GM18526 (cell line): ENCODE data around the gene GNG2.

Source experiments
- POLR2A ChIP-seq: IDR thresholded peaks from 3 replicates; pipeline ENCODE4 v1.6.1; 2011; ENCODE audit not compliant: insufficient read length; ENCODE audit errors: extremely low read depth

Gene GNG2

GRCh38 chr14:51912112-51912786, 51.8 kb downstream of the GNG2 start:
- TF ChIP-seq POLR2A = no peak

DNA sequence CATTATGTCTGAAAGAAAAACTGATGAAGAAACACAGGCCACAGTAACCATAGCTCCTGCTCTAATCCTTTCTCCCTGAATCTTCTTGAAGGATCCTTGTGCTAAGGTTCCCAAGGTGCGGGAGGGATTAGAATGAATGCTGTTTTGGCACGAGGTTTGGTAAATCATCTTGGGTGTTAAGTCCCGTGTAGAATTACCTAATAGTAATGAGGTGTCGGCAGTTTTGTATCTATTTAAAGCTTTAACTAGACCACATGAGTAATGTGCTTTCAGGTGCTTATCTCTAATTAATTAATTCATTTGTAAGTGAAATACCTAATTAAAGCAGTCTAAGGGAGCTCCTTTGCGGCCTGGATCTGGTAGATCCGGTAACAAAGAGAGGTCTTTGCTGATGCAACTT, 53.9 kb downstream of the GNG2 start:
- TF ChIP-seq POLR2A = no peak

GRCh38 chr14:51917193-51917592, 56.8 kb downstream of the GNG2 start:
- no peak for TF ChIP-seq POLR2A

- no peak for TF ChIP-seq POLR2A
Observed at GRCh38 chr14:51921026-51921425, 60.6 kb downstream of the GNG2 start.

DNA sequence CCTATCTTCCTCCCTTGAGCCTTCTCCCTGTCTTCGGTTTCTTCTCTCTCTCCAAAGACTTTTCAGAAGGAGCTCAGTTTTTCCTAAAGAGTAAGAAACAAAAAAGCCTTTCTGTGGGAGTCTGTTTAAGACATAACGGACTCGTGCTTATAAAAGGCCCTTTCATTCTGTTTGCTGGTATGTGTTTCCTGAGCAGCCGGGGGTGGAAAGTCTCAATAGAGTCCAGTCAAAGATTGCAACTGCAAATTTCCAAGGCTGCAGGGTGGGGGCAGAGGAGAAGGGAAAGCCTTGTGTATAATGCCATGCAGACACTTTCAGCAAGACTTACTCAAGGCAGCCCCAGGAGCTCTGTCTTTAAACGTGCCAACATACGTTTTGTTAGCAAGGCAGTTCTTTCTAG, 62.2 kb downstream of the GNG2 start:
- TF ChIP-seq POLR2A = no peak

- no peak for TF ChIP-seq POLR2A
Observed at GRCh38 chr14:51924600-51924999, 64.2 kb downstream of the GNG2 start.

- no peak for TF ChIP-seq POLR2A
Observed at GRCh38 chr14:51925980-51926379, 65.6 kb downstream of the GNG2 start.

DNA sequence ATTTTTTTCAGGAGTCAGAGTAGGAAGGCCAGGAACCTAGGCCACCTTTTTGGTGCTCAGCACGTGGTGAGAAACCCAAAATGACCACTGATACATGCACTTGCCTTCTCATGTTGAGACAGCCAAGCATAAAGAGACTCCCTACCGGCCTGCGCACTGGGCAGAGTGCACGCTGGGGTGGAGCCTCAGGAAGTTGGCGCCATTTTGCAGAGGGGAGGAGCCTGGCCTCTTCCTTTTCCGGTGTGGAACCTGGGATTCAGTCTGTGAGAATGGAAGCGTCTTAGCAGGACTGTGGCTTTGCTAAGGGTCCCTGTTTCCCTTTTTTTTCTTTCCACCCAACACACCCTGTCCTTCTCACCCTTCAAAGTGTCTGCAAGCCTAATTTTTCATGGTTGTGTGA, 66.0 kb downstream of the GNG2 start:
- no peak for TF ChIP-seq POLR2A

GRCh38 chr14:51928568-51928967, 68.2 kb downstream of the GNG2 start:
- no peak for TF ChIP-seq POLR2A

- TF ChIP-seq POLR2A = no peak
Observed at GRCh38 chr14:51929166-51929565, 68.8 kb downstream of the GNG2 start.

GRCh38 chr14:51929910-51930682, 69.7 kb downstream of the GNG2 start:
- no peak for TF ChIP-seq POLR2A

- TF ChIP-seq POLR2A = no peak
Observed at GRCh38 chr14:51931308-51931707, 70.9 kb downstream of the GNG2 start.

GRCh38 chr14:51933191-51933590, 72.8 kb downstream of the GNG2 start:
- no peak for TF ChIP-seq POLR2A

GRCh38 chr14:51938137-51938536, 77.7 kb downstream of the GNG2 start:
- TF ChIP-seq POLR2A = no peak

DNA sequence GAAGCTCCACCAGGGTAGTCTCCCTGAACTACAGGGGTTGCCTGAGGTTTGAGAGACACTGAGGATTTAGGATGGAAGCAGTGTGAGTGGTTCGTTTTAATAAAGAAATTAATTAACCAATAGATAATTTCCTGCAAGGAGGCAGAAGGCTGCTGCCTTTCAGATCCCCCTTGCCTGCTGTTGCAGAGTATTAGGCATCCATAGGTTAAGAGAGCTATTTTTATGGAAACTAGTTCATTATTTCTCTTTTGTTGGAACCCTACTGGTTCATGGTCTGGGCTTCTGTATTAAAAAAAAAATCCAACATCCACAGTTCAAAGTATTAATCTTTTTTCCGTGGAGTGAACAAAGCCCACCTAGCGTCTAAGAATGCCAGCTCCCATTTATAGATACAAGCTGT, 78.4 kb downstream of the GNG2 start:
- TF ChIP-seq POLR2A = no peak

GRCh38 chr14:51939226-51939625, 78.8 kb downstream of the GNG2 start:
- TF ChIP-seq POLR2A = no peak

- TF ChIP-seq POLR2A = no peak
Observed at GRCh38 chr14:51939755-51940301, 79.4 kb downstream of the GNG2 start.

GRCh38 chr14:51942971-51943370, 82.6 kb downstream of the GNG2 start:
- TF ChIP-seq POLR2A = no peak
